HFF-Myc (cell line): ENCODE data around the gene ESAM.

Experiments
- DNase-seq: peaks from one replicate; pipeline ENCODE4 v3.0.0-alpha.2; 2011; ENCODE audit warnings: low read depth; ENCODE audit errors: extremely low read depth
- H3K4me3 ChIP-seq: replicated peaks from 2 replicates; pipeline ENCODE4 v1.5.1; 2011; ENCODE audit warnings: low read depth, mild to moderate bottlenecking, control low read depth, low read length
- CTCF ChIP-seq: IDR thresholded peaks from 2 replicates; pipeline ENCODE4 v1.5.1; 2012; ENCODE audit warnings: mild to moderate bottlenecking, low read depth, low read length, control low read depth; ENCODE audit errors: missing control alignments

The ESAM gene

GRCh38 chr11:124801014-124801413 lies 38.9 kb upstream of the ESAM start:
- no peak for TF ChIP-seq CTCF
- no peak for DNase-seq
- H3K4me3 ChIP-seq, result peak overlapping the region; percentile 75

GRCh38 chr11:124800226-124800929 lies 38.3 kb upstream of the ESAM start, which contains the start of gene MSANTD2:
TSS of gene MSANTD2 (minus strand) at chr11:124800406. CDS start at chr11:124800380, 26 bp downstream.
- no peak for TF ChIP-seq CTCF
- peak; percentile 19 for DNase-seq

GRCh38 chr11:124799348-124800225 lies 37.5 kb upstream of the ESAM start:
- DNase-seq, result no peak
- no peak for TF ChIP-seq CTCF
- H3K4me3 ChIP-seq, result peak overlapping the region; percentile 75

More at GRCh38 chr11:124800226-124800929, 38.3 kb upstream of the ESAM start, which contains the start of gene MSANTD2:
- peak within 1 kb of the TSS; percentile 75 for H3K4me3 ChIP-seq

- peak overlapping the region; percentile 75 for H3K4me3 ChIP-seq
- peak; percentile 70 for DNase-seq
- TF ChIP-seq CTCF, result no peak
Observed at GRCh38 chr11:124798991-124799347, 36.9 kb upstream of the ESAM start.

GRCh38 chr11:124796312-124796711 lies 34.2 kb upstream of the ESAM start:
- H3K4me3 ChIP-seq, result no peak overlapping the region
- TF ChIP-seq CTCF, result no peak
- no peak for DNase-seq

GRCh38 chr11:124793466-124794278 lies 31.6 kb upstream of the ESAM start:
- TF ChIP-seq CTCF, result peak; percentile 71
- DNase-seq, result no peak
- H3K4me3 ChIP-seq, result no peak overlapping the region
